ENCODE results near the gene NXN.

- no peak for TF ChIP-seq CTCF (IDR thresholded peaks at IDR 0.05)
- no peak for TF ChIP-seq POLR2A (IDR thresholded peaks at IDR 0.05)
Measured at GRCh38 chr17:881778-882177, 97.8 kb downstream of the NXN start.
